ENCODE data around the gene AP2S1.

GRCh38 chr19:46834121-46834520 lies 16.5 kb downstream of the AP2S1 start:
- TF ChIP-seq REST (IDR thresholded peaks at IDR 0.05; ENCODE audit: insufficient read depth in 1 of 2, low read depth in 2 of 2, low read length in 2 of 2) = no peak
- TF ChIP-seq POLR2AphosphoS5 (IDR thresholded peaks at IDR 0.05; ENCODE audit: low read depth, low read length) = no peak
- no peak for TF ChIP-seq TAF1 (IDR thresholded peaks at IDR 0.05; ENCODE audit: borderline replicate concordance, insufficient read depth, low read length)

Measured in PFSK-1 (cell line).